NCI-H2227 treated with DMSO at 0.1 percent for 48 hours (cell line): ENCODE data around the gene SOD2.
"Not testable (repeated sequence)": the region's sequence is repeated elsewhere in the genome, so short reads cannot be mapped to it uniquely, and the experiment has no call there.

ENCODE experiments used
- DNase-seq: peaks from one replicate; lab custom pipeline; 2025; lab: John Stamatoyannopoulos, UW

SOD2 gene

GRCh38 chr6:159716247-159717096 lies 23.4 kb upstream of the SOD2 start:
- no peak for DNase-seq

- no peak for DNase-seq
These were observed 22.6 kb upstream of the SOD2 start for GRCh38 chr6:159715605-159716004.

- DNase-seq: no peak
These were observed 22.1 kb upstream of the SOD2 start for GRCh38 chr6:159715166-159715565.

GRCh38 chr6:159714404-159714803 lies 21.4 kb upstream of the SOD2 start:
- no peak for DNase-seq

- no peak for DNase-seq
These were observed 20.9 kb upstream of the SOD2 start for GRCh38 chr6:159713984-159714383.

GRCh38 chr6:159712389-159712788 lies 19.3 kb upstream of the SOD2 start:
- DNase-seq: not testable (repeated sequence)

GRCh38 chr6:159710603-159711002 lies 17.6 kb upstream of the SOD2 start:
- DNase-seq: not testable (repeated sequence)

- DNase-seq: no peak
These were observed 8.5 kb upstream of the SOD2 start for GRCh38 chr6:159701413-159701999.

- DNase-seq: no peak
These were observed 7.9 kb upstream of the SOD2 start for GRCh38 chr6:159700970-159701369.

- no peak for DNase-seq
These were observed 2.9 kb upstream of the SOD2 start for GRCh38 chr6:159695984-159696383.

- peak; percentile 46 for DNase-seq
These were observed 979 bp upstream of the SOD2 start for GRCh38 chr6:159693894-159694545.

- DNase-seq: peak; percentile 4
These were observed 526 bp downstream of the SOD2 start for GRCh38 chr6:159692303-159693127.

- DNase-seq: no peak
These were observed 1.1 kb downstream of the SOD2 start for GRCh38 chr6:159691963-159692287.

- DNase-seq: peak; percentile 51
These were observed 1.7 kb downstream of the SOD2 start for GRCh38 chr6:159691133-159691962.

- DNase-seq: not testable (repeated sequence)
These were observed 2.9 kb downstream of the SOD2 start for GRCh38 chr6:159690135-159690534.

- DNase-seq: no peak
These were observed 4.0 kb downstream of the SOD2 start for GRCh38 chr6:159689001-159689400.

GRCh38 chr6:159688266-159688905 lies 4.7 kb downstream of the SOD2 start:
- no peak for DNase-seq

GRCh38 chr6:159687341-159687740 lies 5.7 kb downstream of the SOD2 start:
- DNase-seq: no peak

- no peak for DNase-seq
These were observed 6.3 kb downstream of the SOD2 start for GRCh38 chr6:159686703-159687102.

GRCh38 chr6:159686040-159686439 lies 7.0 kb downstream of the SOD2 start:
- no peak for DNase-seq

GRCh38 chr6:159684013-159684304 lies 9.1 kb downstream of the SOD2 start:
- no peak for DNase-seq
